Right lobe of liver (tissue), 6 donors: ENCODE measurements around the gene MAGEF1. TPM values are rescaled to one million over a fixed set of nuclear protein-coding genes. Genes with fewer than 3 reads are reported as not detected.
A peak's percentile ranks its signal among the peaks of the same experiment; 100 is the strongest.
"Not testable (repeated sequence)": the region's sequence is repeated elsewhere in the genome, so short reads cannot be mapped to it uniquely, and the experiment has no call there.

Experiments used
- ATAC-seq, 4 donors: fragments of 200-7000 bp; cut with Tn5 transposase; one replicate each; pipeline ENCODE4 v1.9.1; 2020; ENCODE audit warnings: mild to moderate bottlenecking in 4 of 4, moderate library complexity in 4 of 4
- DNase-seq, 3 donors: peaks; one replicate each; pipeline ENCODE4 v3.0.0-alpha.2; 2020
- H3K27ac ChIP-seq, 3 donors: fragments of 200-600 bp; one replicate each; pipeline ENCODE4 v1.8.0; 2022
- H3K27me3 ChIP-seq, 2 donors: fragments of 200-600 bp; one replicate each; pipeline ENCODE4 v1.8.0; 2022
- H3K36me3 ChIP-seq, 4 donors: fragments of 200-600 bp; sonication (generic) in 1 of 4; one replicate each; pipeline versions ENCODE4 v1.5.1 to v1.8.0; 2017 to 2022; ENCODE audit warnings: control low read depth in 1 of 4
- H3K4me1 ChIP-seq, 4 donors: fragments of 200-600 bp; sonication (generic) in 1 of 4; one replicate each; pipeline versions ENCODE4 v1.5.1 to v1.8.0; 2017 to 2022; ENCODE audit warnings: control low read depth in 1 of 4
- H3K4me3 ChIP-seq, 3 donors: fragments of 200-600 bp; one replicate each; pipeline ENCODE4 v1.8.0; 2022
- H3K9me3 ChIP-seq, 4 donors: fragments of 200-600 bp; sonication (generic) in 1 of 4; one replicate each; pipeline versions ENCODE4 v1.5.1 to v1.8.0; 2017 to 2022; ENCODE audit warnings: control low read depth in 1 of 4
- CTCF ChIP-seq, 4 donors: fragments of 200-600 bp in 3 of 4; fragments of 450-650 bp in 1 of 4; IDR thresholded peaks; one replicate each; pipeline versions ENCODE4 v1.5.1 to v1.8.0; 2016 to 2022; ENCODE audit warnings: antibody characterized with exemption in 4 of 4, mild to moderate bottlenecking in 2 of 4
- POLR2A ChIP-seq: fragments of 450-650 bp; IDR thresholded peaks from one replicate; pipeline ENCODE4 v1.6.1; 2017; ENCODE audit warnings: antibody characterized with exemption, mild to moderate bottlenecking
- WGBS: methylation state at CpG from one replicate; pipeline ENCODE4 v1.1.6; 2018; ENCODE audit warnings: low coverage, low lambda C conversion rate; ENCODE audit not compliant: insufficient coverage; ENCODE audit errors: missing lambda C conversion rate; 5-methylcytosine and 5-hydroxymethylcytosine counted together
- intact Hi-C, 2 donors: fragments of 100-400 bp; cut with DNase I; formaldehyde crosslinking; loops; one replicate each; pipeline versions ENCODE4 v1.11.2 to v1.14.1; 2022
- total RNA-seq, 6 experiments: library from RNA; depleted of rRNA in 2 of 6; stranded (reverse); fragments of >200 nt in 2 of 6; fragmentation: NEBNext Ultra II Directional in 3 of 6; extraction: Animal tissue kit (Norgen Biotek cat#: 25700) in 3 of 6; gene quantifications; one replicate each; pipeline versions ENCODE4 v1.1.0 to v1.2.4, GENCODE V29; 2016 to 2023
- donor health status: DM: no; HTN: yes; CAD: no.
- donor health status: DM: no; HTN: no; CAD: no.
- donor health status: DM: no; HTN: no; CAD: no.
- donor health status: DM: no; HTN: yes; CAD: no.
- donor health status: DM: no; HTN: yes; CAD: no.

Gene MAGEF1
- total RNA-seq, 6 experiments from 2014 or later: 8.2 to 17.1 (median 10.9) TPM

GRCh38 chr3:184730924-184731323, 19.1 kb upstream of the MAGEF1 start:
- ATAC-seq (no peak), DNase-seq (no peak)
- 86% methylated on average over 1 of the region's 2 CpGs for WGBS
- intact Hi-C loops: no loop called here
- H3K36me3 ChIP-seq: no peaks in the 10 kb centered on the region
- TF ChIP-seq POLR2A: no peak
- TF ChIP-seq CTCF (IDR thresholded peaks at IDR 0.05): no peak
- peaks cover 0 to 3% (median 0%) of the 10 kb centered on the region in 4 donors for H3K4me1 ChIP-seq
- H3K4me3 ChIP-seq: no peak overlapping the region
- no peaks in the 10 kb centered on the region for H3K27me3 ChIP-seq
- H3K27ac ChIP-seq: no peak overlapping the region
- no peaks in the 10 kb centered on the region for H3K9me3 ChIP-seq

GRCh38 chr3:184729154-184729553, 17.3 kb upstream of the MAGEF1 start:
- H3K36me3 ChIP-seq, H3K27ac ChIP-seq, H3K9me3 ChIP-seq, ATAC-seq, DNase-seq, H3K4me1 ChIP-seq, H3K27me3 ChIP-seq, H3K4me3 ChIP-seq, intact Hi-C loops: not testable (repeated sequence)
- WGBS: 85% methylated on average over 12 of the region's 14 CpGs

DNA sequence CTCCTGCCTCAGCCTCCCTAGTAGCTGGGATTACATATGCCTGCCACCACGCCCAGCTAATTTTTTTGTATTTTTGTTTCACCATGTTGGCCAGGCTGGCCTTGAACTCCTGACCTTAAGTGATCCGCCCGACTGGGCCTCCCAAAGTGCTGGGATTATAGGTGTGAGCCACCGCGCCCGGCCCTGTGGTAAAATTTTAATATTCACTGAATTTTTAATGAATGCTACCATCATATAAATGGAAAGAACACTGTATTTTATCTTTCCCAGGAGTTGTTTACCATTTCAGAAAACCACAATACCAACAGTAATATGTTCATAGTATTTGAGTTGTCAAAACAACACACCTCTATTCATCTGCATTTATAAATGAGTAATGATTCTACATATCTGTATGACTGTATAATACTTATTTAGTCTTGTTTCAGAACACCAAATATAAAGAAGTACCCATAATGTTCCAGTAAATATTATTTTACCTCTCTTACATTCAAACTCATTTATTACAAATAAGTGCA, 16.2 kb upstream of the MAGEF1 start:
- Histone ChIP-seq H3K27ac (no peak overlapping the region), H3K27me3 (no peaks in the 10 kb centered on the region), H3K9me3 (no peaks in the 10 kb centered on the region), H3K4me1 (peaks cover 0 to 3% (median 0%) of the 10 kb centered on the region in 4 donors), H3K4me3 (no peak overlapping the region), H3K36me3 (no peaks in the 10 kb centered on the region)
- TF ChIP-seq CTCF (IDR thresholded peaks at IDR 0.05) (no peak), POLR2A (no peak)
- 79% methylated on average over 6 of the region's 6 CpGs for WGBS
- DNase-seq (no peak), ATAC-seq (no peak)
- intact Hi-C loops: no loop called here

- Histone ChIP-seq H3K36me3 (no peaks in the 10 kb centered on the region), H3K27ac (no peak overlapping the region), H3K4me1 (peaks cover 0 to 3% (median 0%) of the 10 kb centered on the region in 4 donors), H3K4me3 (no peak overlapping the region), H3K27me3 (no peaks in the 10 kb centered on the region), H3K9me3 (no peaks in the 10 kb centered on the region)
- ATAC-seq (peak; percentile 92 to 98 (median 94)), DNase-seq (peak in 1 of 3 donors; percentile 55)
- 21% methylated on average over 10 of the region's 10 CpGs for WGBS
- intact Hi-C loops: no loop called here
- TF ChIP-seq POLR2A (no peak), CTCF (IDR thresholded peaks at IDR 0.05) (peak; percentile 64 to 81 (median 67))
Measured at GRCh38 chr3:184727357-184728009, 15.6 kb upstream of the MAGEF1 start.

GRCh38 chr3:184726497-184726896, 14.6 kb upstream of the MAGEF1 start:
- no peak overlapping the region for H3K27ac ChIP-seq
- ATAC-seq (no peak), DNase-seq (no peak)
- no peak overlapping the region for H3K4me3 ChIP-seq
- H3K27me3 ChIP-seq: no peaks in the 10 kb centered on the region
- no peaks in the 10 kb centered on the region for H3K36me3 ChIP-seq
- H3K9me3 ChIP-seq: no peaks in the 10 kb centered on the region
- H3K4me1 ChIP-seq: peaks cover 0 to 3% (median 0%) of the 10 kb centered on the region in 4 donors
- 82% methylated on average over 3 of the region's 4 CpGs for WGBS
- intact Hi-C loops: no loop called here
- TF ChIP-seq POLR2A (no peak), CTCF (IDR thresholded peaks at IDR 0.05) (no peak)
